Panc1 (cell line): ENCODE data around the gene COL23A1.

Experiments
- CTCF ChIP-seq: fragments of 450-650 bp; IDR thresholded peaks from 2 replicates; pipeline ENCODE4 v1.5.1; 2017; ENCODE audit warnings: mild to moderate bottlenecking
- POLR2AphosphoS5 ChIP-seq: IDR thresholded peaks from 2 replicates; pipeline ENCODE4 v1.6.1; 2012; ENCODE audit warnings: mild to moderate bottlenecking, low read depth, low read length, moderate library complexity
- REST ChIP-seq, 2 experiments: IDR thresholded peaks; 2 replicates each; pipeline ENCODE4 v1.6.1; 2011 to 2012; ENCODE audit warnings: low read depth in 2 of 2, control low read depth in 1 of 2, low read length in 1 of 2, mild to moderate bottlenecking in 1 of 2, moderate library complexity in 1 of 2; ENCODE audit not compliant: insufficient read depth in 1 of 2
- TCF7L2 ChIP-seq: IDR thresholded peaks from 2 replicates; pipeline ENCODE4 v1.6.1; 2011; ENCODE audit warnings: mild to moderate bottlenecking, low read depth, low read length, inconsistent platforms

- no peak for TF ChIP-seq CTCF
- TF ChIP-seq TCF7L2 = no peak
- no peak for TF ChIP-seq POLR2AphosphoS5
- TF ChIP-seq REST (IDR thresholded peaks at IDR 0.05; ENCODE audit: insufficient read depth in 1 of 2, low read depth in 2 of 2, low read length in 1 of 2) = no peak
Measured at GRCh38 chr5:178277346-178277745, 312.8 kb downstream of the COL23A1 start.
